ENCODE measurements around the gene ANGPTL2.

DNA sequence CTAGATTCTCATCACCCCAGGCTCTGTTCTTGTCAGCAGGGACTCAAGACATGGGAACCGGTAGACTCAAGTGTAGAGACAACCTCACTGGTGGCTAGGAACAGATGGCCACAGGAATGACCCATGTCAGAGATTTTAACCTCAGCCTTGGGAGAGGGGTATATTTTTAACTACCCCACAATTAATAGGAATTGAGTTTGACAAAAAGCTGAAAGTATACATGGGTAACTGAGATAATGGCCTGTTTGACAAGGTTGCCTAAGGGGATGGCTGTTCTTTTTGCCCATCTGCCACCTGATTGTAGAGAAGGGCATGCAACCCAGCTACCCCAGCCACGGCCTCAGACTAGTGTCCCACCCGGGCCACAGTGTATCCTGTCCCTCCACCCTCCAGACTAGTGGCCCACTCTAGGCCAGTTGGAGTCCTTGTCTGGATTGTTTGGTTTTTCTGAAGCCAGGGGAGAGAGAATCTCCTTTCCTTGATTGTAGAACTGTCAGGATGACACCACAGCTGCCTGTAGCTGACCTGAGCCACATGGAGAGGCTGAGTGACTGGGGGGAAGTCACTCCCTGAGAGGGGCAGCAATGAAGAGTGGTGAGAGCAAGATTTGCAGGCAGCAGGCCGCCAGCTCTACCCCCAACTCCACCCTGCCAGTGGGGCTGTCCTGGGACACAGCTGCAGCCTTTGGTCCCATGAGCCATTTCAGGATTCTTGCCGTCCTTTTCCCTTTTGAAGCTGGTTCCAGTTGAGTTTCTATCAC is 14.6 kb upstream of the ANGPTL2 start:
- TF ChIP-seq TCF7L2 (IDR thresholded peaks at IDR 0.05; ENCODE audit: borderline replicate concordance, extremely low read depth, insufficient read depth, insufficient read length) (no peak), ZNF274 (IDR thresholded peaks at IDR 0.05; ENCODE audit: low read depth, low read length) (no peak), POLR2A (IDR thresholded peaks at IDR 0.05; ENCODE audit: borderline replicate concordance, extremely low read depth, insufficient read depth, insufficient read length) (no peak), EZH2 (IDR thresholded peaks at IDR 0.05) (no peak), EZH2phosphoT487 (IDR thresholded peaks at IDR 0.05; ENCODE audit: borderline replicate concordance) (no peak), YY1 (IDR thresholded peaks at IDR 0.05; ENCODE audit: extremely low read depth, insufficient replicate concordance, low read depth, low read length) (no peak), FOSL1 (IDR thresholded peaks at IDR 0.05; ENCODE audit: low read depth) (no peak), POLR2AphosphoS5 (IDR thresholded peaks at IDR 0.05; ENCODE audit: low read depth, low read length) (no peak), JUND (IDR thresholded peaks at IDR 0.05) (no peak), SP1 (IDR thresholded peaks at IDR 0.05; ENCODE audit: low read depth) (no peak)
- TF ChIP-seq, protein P1, sequence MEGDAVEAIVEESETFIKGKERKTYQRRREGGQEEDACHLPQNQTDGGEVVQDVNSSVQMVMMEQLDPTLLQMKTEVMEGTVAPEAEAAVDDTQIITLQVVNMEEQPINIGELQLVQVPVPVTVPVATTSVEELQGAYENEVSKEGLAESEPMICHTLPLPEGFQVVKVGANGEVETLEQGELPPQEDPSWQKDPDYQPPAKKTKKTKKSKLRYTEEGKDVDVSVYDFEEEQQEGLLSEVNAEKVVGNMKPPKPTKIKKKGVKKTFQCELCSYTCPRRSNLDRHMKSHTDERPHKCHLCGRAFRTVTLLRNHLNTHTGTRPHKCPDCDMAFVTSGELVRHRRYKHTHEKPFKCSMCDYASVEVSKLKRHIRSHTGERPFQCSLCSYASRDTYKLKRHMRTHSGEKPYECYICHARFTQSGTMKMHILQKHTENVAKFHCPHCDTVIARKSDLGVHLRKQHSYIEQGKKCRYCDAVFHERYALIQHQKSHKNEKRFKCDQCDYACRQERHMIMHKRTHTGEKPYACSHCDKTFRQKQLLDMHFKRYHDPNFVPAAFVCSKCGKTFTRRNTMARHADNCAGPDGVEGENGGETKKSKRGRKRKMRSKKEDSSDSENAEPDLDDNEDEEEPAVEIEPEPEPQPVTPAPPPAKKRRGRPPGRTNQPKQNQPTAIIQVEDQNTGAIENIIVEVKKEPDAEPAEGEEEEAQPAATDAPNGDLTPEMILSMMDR (IDR thresholded peaks at IDR 0.05 in 2 of 3, conservative IDR thresholded peaks at IDR 0.05 in 1 of 3; ENCODE audit: borderline replicate concordance in 1 of 3, insufficient read depth in 1 of 3, low read depth in 2 of 3, low read length in 2 of 3) = no peak
- TF ChIP-seq, protein P2, sequence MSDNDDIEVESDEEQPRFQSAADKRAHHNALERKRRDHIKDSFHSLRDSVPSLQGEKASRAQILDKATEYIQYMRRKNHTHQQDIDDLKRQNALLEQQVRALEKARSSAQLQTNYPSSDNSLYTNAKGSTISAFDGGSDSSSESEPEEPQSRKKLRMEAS (IDR thresholded peaks at IDR 0.05) = no peak
- TF ChIP-seq, protein P3, sequence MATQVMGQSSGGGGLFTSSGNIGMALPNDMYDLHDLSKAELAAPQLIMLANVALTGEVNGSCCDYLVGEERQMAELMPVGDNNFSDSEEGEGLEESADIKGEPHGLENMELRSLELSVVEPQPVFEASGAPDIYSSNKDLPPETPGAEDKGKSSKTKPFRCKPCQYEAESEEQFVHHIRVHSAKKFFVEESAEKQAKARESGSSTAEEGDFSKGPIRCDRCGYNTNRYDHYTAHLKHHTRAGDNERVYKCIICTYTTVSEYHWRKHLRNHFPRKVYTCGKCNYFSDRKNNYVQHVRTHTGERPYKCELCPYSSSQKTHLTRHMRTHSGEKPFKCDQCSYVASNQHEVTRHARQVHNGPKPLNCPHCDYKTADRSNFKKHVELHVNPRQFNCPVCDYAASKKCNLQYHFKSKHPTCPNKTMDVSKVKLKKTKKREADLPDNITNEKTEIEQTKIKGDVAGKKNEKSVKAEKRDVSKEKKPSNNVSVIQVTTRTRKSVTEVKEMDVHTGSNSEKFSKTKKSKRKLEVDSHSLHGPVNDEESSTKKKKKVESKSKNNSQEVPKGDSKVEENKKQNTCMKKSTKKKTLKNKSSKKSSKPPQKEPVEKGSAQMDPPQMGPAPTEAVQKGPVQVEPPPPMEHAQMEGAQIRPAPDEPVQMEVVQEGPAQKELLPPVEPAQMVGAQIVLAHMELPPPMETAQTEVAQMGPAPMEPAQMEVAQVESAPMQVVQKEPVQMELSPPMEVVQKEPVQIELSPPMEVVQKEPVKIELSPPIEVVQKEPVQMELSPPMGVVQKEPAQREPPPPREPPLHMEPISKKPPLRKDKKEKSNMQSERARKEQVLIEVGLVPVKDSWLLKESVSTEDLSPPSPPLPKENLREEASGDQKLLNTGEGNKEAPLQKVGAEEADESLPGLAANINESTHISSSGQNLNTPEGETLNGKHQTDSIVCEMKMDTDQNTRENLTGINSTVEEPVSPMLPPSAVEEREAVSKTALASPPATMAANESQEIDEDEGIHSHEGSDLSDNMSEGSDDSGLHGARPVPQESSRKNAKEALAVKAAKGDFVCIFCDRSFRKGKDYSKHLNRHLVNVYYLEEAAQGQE (IDR thresholded peaks at IDR 0.05; ENCODE audit: low read depth) = no peak

Data from HCT116 (cell line).